ENCODE data around the gene ZNF266.

The ZNF266 gene

GRCh38 chr19:9435279-9436268, at the start of gene ZNF266:
TSS of gene ZNF266 (minus strand) at chr19:9435573. CDS start at chr19:9420089, 15,484 bp downstream.
- peak; percentile 69 for DNase-seq

DNA sequence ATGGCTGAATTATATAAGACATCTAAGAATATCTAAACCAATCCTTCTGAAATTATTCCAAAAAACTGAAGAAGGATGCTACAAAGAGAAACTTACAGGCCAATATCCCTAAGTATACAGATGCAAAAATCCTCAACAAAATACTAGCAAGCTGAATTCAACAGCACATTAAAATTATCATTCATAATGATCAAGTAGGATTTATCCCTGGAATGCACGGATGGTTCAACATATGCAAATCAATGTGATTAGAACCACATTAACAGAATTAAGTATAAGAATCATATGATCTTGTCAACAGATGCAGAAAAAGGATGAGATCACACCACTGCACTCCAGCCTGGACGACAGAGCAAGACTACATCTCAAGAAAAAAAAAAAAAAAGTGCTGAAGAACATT, 49.8 kb upstream of the ZNF266 start:
- no peak for DNase-seq

DNA sequence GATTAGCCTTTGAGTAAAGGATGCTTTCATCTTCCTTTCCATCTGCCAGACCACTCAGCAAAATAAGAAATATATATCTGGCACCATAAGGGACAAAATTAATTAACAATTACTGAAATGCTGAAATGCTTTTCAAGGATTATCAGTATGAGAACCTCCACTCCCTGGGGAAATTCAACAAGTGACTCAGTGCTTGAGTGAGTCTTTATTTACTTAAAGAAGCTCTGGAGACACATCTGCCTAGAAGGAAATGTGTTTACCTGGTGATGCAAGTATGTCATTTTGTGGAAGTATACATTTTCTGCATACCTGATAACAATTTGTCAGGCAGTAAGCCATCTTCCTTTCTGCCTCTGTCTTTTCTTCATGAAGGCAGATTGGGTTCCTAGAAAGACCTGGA, 39.6 kb upstream of the ZNF266 start:
- no peak for DNase-seq

- DNase-seq, result no peak
These were observed 31.8 kb upstream of the ZNF266 start for GRCh38 chr19:9467161-9467560.

GRCh38 chr19:9461938-9462337, 26.6 kb upstream of the ZNF266 start:
- DNase-seq, result no peak

DNA sequence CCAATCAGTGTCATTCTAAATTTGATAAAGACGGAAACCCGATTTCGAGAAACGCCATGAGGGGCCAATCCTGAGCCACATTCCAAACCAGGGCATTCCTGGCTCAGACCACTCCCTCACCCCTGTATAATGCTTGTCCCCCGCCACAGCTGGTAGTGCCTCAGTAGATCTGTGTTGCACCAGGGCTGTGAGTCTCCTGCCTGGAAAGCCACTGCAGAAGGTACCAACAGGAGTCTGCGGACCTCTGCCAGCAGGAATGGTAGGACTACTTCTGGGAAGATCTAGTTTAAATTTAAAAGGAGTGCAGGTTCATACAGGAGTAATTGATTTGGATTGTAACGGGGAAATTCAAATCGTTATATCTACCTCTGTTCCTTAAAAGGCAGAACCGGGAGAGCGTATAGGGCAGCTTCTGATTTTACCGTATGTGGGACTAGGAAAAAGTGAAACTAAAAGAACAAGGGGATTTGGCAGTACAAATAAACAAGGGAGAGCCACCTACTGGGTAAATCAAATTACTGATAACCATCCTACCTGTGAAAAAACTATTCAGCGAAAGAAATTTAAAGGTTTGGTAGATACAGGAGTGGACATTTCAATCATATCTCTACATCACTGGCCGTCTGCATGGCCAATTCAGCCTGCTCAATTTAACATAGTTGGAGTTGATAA, 20.8 kb upstream of the ZNF266 start:
- DNase-seq, result no peak

DNA sequence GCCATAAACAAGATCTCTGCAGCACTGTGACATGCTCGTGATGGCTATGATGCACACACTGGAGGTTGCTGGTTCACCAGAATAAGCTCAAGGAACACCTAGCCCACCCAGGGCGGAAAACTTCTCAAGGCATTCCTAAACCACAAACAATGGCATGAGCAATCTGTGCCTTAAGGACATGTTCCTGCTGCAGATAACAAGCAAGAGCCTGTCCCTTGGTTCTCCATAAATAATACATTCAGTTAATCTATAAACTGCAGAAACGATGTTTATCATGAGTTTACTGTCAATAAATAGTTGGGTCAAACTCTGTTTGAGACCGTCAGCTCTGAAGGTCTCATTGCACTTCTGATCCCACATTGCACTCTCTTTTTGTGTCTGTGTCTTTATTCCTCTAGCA, 18.6 kb upstream of the ZNF266 start:
- no peak for DNase-seq

DNA sequence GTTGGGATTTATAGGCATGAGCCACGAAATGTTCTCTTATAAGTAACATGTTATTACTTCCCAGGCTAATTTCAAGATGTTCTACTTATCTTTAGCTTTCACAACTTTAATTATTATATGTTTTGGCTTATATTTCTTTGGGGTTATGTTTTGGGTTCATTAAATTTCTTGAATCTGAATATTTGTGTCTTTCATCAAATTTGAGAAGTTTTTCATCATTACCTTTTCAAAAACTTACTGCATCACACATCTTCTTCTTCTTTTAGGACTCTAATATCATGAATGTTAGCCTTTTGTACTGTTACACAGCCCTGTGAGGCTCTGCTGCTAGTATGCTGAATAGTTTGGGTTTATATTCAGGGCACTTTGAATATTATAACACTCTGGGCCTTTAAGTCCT, 9.7 kb upstream of the ZNF266 start:
- no peak for DNase-seq

- DNase-seq, result no peak
These were observed 985 bp upstream of the ZNF266 start for GRCh38 chr19:9436358-9436757.

GRCh38 chr19:9431475-9431874, 3.9 kb downstream of the ZNF266 start:
- no peak for DNase-seq

DNA sequence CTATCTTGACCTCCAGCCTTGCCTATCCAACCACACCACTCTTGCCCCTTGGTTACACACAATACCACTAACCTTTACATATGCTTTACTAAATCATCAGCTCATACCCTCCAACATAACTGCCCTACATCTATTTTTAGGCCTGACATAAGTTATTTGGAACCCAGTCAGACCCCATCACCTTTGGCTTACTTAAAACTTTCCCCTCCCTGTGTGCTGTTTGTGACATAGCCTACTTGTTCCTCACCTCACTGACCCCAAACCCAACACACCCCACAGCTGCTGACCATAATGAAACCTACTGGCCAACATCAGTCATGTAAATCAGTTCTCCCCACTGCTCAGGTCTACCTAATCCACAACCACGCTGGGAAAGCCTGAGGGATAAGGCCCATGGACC, 4.9 kb downstream of the ZNF266 start:
- no peak for DNase-seq

GRCh38 chr19:9427941-9428340, 7.4 kb downstream of the ZNF266 start:
- DNase-seq, result no peak

- no peak for DNase-seq
These were observed 22.0 kb downstream of the ZNF266 start for GRCh38 chr19:9413240-9413954.

DNA sequence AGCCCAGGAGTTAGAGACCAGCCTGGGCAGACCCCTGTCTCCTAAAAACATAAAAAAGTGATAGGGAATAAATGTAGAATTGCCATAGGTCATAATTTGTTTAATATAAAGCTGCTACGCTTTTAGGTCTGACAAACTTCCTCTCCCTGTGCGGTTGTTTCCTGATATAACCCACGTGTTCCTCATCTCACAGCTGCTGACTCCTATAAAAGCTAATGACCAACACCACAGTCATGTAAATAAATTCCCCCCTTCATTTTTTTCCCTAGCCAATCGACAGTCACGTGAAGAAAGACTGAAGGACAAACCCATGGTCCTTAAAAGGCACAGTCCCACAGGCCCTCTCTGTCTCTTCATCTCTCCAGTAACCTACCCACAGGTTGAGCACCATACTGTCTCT, 27.5 kb downstream of the ZNF266 start:
- no peak for DNase-seq

- no peak for DNase-seq
These were observed 28.5 kb downstream of the ZNF266 start for GRCh38 chr19:9406798-9407352.

GRCh38 chr19:9381361-9381785, 54.0 kb downstream of the ZNF266 start:
- no peak for DNase-seq

GRCh38 chr19:9370738-9371619, 64.4 kb downstream of the ZNF266 start:
- no peak for DNase-seq

GRCh38 chr19:9362905-9363304, 72.5 kb downstream of the ZNF266 start, which contains the start of gene ZNF177:
TSS of gene ZNF177 (plus strand) at chr19:9363013. CDS start at chr19:9378312, 15,299 bp downstream.
- no peak for DNase-seq
